CD14-positive monocyte (primary cell): ENCODE data around the gene FAM170B. TPM values are rescaled to one million over a fixed set of nuclear protein-coding genes. Genes with fewer than 3 reads are reported as not detected.

Source experiments
- DNase-seq, 3 donors: peaks; one replicate each; pipeline ENCODE4 v3.0.0-alpha.2; 2011 to 2022
- H2AFZ ChIP-seq: 2 replicates; pipeline ENCODE4 v1.6.0; 2012; ENCODE audit warnings: mild to moderate bottlenecking, low read depth, low read length, inconsistent platforms; ENCODE audit not compliant: insufficient read depth, poor library complexity, severe bottlenecking
- H3K27ac ChIP-seq, 2 donors: 1 replicate in 1 of 2; 2 replicates in 1 of 2; pipeline ENCODE4 v1.5.1; 2012 to 2013; ENCODE audit warnings: low read length in 2 of 2, control low read depth in 1 of 2, inconsistent platforms in 1 of 2, low read depth in 1 of 2, mild to moderate bottlenecking in 1 of 2
- H3K27me3 ChIP-seq, 2 donors: one replicate each; pipeline versions ENCODE4 v1.6.0 to v1.6.1; 2011 to 2013; ENCODE audit warnings: low read length in 2 of 2; ENCODE audit not compliant: control insufficient read depth in 2 of 2, insufficient read depth in 2 of 2
- H3K36me3 ChIP-seq, 2 donors: replicated peaks in 1 of 2; 1 replicate in 1 of 2; 2 replicates in 1 of 2; pipeline versions ENCODE4 v1.5.1 to v1.6.1; 2012 to 2013; ENCODE audit warnings: low read length in 2 of 2, control low read depth in 1 of 2, inconsistent platforms in 1 of 2, mild to moderate bottlenecking in 1 of 2; ENCODE audit not compliant: insufficient read depth in 2 of 2, control insufficient read depth in 1 of 2
- H3K4me1 ChIP-seq, 2 donors: 1 replicate in 1 of 2; 2 replicates in 1 of 2; pipeline versions ENCODE4 v1.5.1 to v1.6.1; 2012 to 2013; ENCODE audit warnings: low read length in 2 of 2, control low read depth in 1 of 2, inconsistent platforms in 1 of 2, mild to moderate bottlenecking in 1 of 2, moderate library complexity in 1 of 2; ENCODE audit not compliant: insufficient read depth in 2 of 2, control insufficient read depth in 1 of 2
- H3K4me2 ChIP-seq: replicated peaks from 2 replicates; pipeline ENCODE3; 2012; ENCODE audit warnings: low read length, moderate library complexity, mild to moderate bottlenecking; ENCODE audit not compliant: poor library complexity, severe bottlenecking; ENCODE audit errors: extremely low read depth
- H3K4me3 ChIP-seq, 3 experiments: fragments of 200-600 bp in 1 of 3; sonication (generic) in 1 of 3; replicated peaks in 1 of 3; 1 replicate in 2 of 3; 2 replicates in 1 of 3; pipeline ENCODE4 v1.5.1; 2011 to 2013; ENCODE audit warnings: low read length in 3 of 3, mild to moderate bottlenecking in 3 of 3, control low read depth in 2 of 3, low read depth in 2 of 3, inconsistent platforms in 1 of 3, moderate library complexity in 1 of 3
- H3K79me2 ChIP-seq: 2 replicates; pipeline ENCODE4 v1.6.0; 2012; ENCODE audit warnings: mild to moderate bottlenecking, control low read depth, inconsistent platforms, low read length, moderate library complexity; ENCODE audit not compliant: insufficient read depth
- H3K9ac ChIP-seq: 2 replicates; pipeline ENCODE4 v1.6.0; 2017; ENCODE audit warnings: low read length, mild to moderate bottlenecking; ENCODE audit not compliant: insufficient read depth, poor library complexity, severe bottlenecking
- H3K9me3 ChIP-seq, 2 donors: replicated peaks in 1 of 2; 1 replicate in 1 of 2; 2 replicates in 1 of 2; pipeline versions ENCODE4 v1.5.1 to v1.6.1; 2012 to 2013; ENCODE audit warnings: low read length in 2 of 2, control low read depth in 1 of 2; ENCODE audit not compliant: control insufficient read depth in 1 of 2, insufficient read depth in 1 of 2
- H4K20me1 ChIP-seq: 2 replicates; pipeline ENCODE4 v1.6.0; 2012; ENCODE audit warnings: mild to moderate bottlenecking, low read length, control low read depth, moderate library complexity; ENCODE audit not compliant: insufficient read depth
- H3K27ac Mint-ChIP-seq, 7 donors: one replicate each; pipeline ENCODE4 v1.8.0; 2020; ENCODE audit warnings: mild to moderate bottlenecking in 7 of 7, mixed read lengths in 7 of 7, moderate library complexity in 6 of 7, inconsistent platforms in 2 of 7
- H3K27me3 Mint-ChIP-seq, 3 donors: one replicate each; pipeline ENCODE4 v1.8.0; 2021 to 2022; ENCODE audit warnings: low read depth in 3 of 3, mild to moderate bottlenecking in 3 of 3, mixed read lengths in 3 of 3, moderate library complexity in 3 of 3, inconsistent platforms in 1 of 3
- H3K36me3 Mint-ChIP-seq, 2 donors: one replicate each; pipeline ENCODE4 v1.8.0; 2020; ENCODE audit warnings: mixed read lengths in 2 of 2, inconsistent platforms in 1 of 2, mild to moderate bottlenecking in 1 of 2
- H3K4me1 Mint-ChIP-seq: one replicate; pipeline ENCODE4 v1.8.0; 2020; ENCODE audit warnings: mild to moderate bottlenecking, mixed read lengths
- H3K4me3 Mint-ChIP-seq, 2 donors: one replicate each; pipeline ENCODE4 v1.8.0; 2020; ENCODE audit warnings: mild to moderate bottlenecking in 2 of 2, mixed read lengths in 2 of 2, moderate library complexity in 1 of 2
- H3K9me3 Mint-ChIP-seq, 7 donors: one replicate each; pipeline ENCODE4 v1.8.0; 2020 to 2022; ENCODE audit warnings: mixed read lengths in 7 of 7, mild to moderate bottlenecking in 6 of 7, moderate library complexity in 6 of 7, inconsistent platforms in 2 of 7
- WGBS: methylation state at CpG from one replicate; pipeline ENCODE4 v1.1.5; 2013; ENCODE audit warnings: missing lambda C conversion rate; ENCODE audit not compliant: insufficient coverage; 5-methylcytosine and 5-hydroxymethylcytosine counted together
- intact Hi-C, 2 donors: fragments of 100-400 bp; cut with micrococcal nuclease; formaldehyde crosslinking; loops; one replicate each; pipeline versions ENCODE4 v1.15.0 to v1.15.1; 2023
- polyA plus RNA-seq, 3 donors: library from polyadenylated mRNA; depleted of rRNA in 1 of 3; unstranded in 2 of 3; stranded (reverse) in 1 of 3; fragments of 300-500 nt in 2 of 3; fragments of >200 nt in 1 of 3; fragmentation: Illumina TruSeq in 2 of 3; gene quantifications; 1 replicate in 2 of 3; 2 replicates in 1 of 3; pipeline ENCODE4 v1.2.3, GENCODE V29; 2012 to 2021
- TF ChIP-seq, protein P1 (sequence below): fragments of 200-600 bp; IDR thresholded peaks from one replicate; pipeline ENCODE4 v1.8.0; 2022; ENCODE audit warnings: antibody characterized with exemption, mild to moderate bottlenecking

The FAM170B gene
- polyA plus RNA-seq, 3 donors, result not detected

DNA sequence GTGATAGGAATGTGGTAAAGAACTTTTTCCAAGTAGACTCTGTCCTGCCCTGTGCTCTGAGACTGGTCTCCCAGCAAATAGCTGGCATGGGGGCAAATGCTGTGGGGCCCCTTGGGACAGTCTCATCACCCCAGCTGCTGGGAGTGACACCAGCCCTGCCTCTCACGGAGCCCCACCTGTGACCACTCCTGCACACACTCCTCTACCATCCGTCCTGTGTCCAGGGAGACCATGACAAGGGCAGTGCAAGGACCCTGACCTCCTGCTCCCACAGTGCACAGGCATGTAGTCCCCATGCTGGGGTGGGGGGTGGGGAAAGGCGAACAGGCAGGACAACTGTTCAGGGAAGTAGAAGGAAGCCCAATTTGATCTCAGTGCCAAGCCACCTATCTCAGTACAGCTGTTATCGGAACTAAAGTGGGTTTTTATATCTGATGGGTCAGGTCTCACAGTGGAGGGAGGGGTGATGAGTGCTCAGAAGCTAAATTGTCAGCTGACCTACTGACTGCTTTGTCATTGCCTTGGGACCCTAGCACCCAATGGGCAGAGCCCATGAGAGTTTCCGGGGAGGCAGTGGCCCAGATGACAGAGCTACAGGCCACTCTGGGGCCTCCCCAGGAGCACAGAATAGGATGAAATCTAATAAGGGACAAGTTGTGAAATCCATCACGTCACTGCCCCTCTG is 43.0 kb downstream of the FAM170B start:
- H3K36me3 Mint-ChIP-seq, result no peaks in the 10 kb centered on the region
- Histone ChIP-seq H3K36me3 (no peaks in the 10 kb centered on the region), H3K4me2 (no peak overlapping the region), H3K4me1 (no peaks in the 10 kb centered on the region), H4K20me1 (no peaks in the 10 kb centered on the region), H3K27ac (no peak overlapping the region), H3K9ac (no peak overlapping the region), H3K79me2 (no peaks in the 10 kb centered on the region), H3K4me3 (no peak overlapping the region), H3K27me3 (no peaks in the 10 kb centered on the region), H3K9me3 (peaks cover 0 to 5% of the 10 kb centered on the region in 2 donors), H2AFZ (no peak overlapping the region)
- H3K4me3 Mint-ChIP-seq, result peak overlapping the region in 1 of 2 donors; percentile 13
- peaks cover 1 to 13% (median 7%) of the 10 kb centered on the region in 7 donors for H3K9me3 Mint-ChIP-seq
- peaks cover 0 to 3% (median 0%) of the 10 kb centered on the region in 3 donors for H3K27me3 Mint-ChIP-seq
- WGBS, result 82% methylated on average over 4 of the region's 6 CpGs
- intact Hi-C loops, result no loop called here
- no peak for DNase-seq
- no peak overlapping the region for H3K27ac Mint-ChIP-seq
- TF ChIP-seq, protein P1, sequence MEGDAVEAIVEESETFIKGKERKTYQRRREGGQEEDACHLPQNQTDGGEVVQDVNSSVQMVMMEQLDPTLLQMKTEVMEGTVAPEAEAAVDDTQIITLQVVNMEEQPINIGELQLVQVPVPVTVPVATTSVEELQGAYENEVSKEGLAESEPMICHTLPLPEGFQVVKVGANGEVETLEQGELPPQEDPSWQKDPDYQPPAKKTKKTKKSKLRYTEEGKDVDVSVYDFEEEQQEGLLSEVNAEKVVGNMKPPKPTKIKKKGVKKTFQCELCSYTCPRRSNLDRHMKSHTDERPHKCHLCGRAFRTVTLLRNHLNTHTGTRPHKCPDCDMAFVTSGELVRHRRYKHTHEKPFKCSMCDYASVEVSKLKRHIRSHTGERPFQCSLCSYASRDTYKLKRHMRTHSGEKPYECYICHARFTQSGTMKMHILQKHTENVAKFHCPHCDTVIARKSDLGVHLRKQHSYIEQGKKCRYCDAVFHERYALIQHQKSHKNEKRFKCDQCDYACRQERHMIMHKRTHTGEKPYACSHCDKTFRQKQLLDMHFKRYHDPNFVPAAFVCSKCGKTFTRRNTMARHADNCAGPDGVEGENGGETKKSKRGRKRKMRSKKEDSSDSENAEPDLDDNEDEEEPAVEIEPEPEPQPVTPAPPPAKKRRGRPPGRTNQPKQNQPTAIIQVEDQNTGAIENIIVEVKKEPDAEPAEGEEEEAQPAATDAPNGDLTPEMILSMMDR, result no peak
- no peaks in the 10 kb centered on the region for H3K4me1 Mint-ChIP-seq

DNA sequence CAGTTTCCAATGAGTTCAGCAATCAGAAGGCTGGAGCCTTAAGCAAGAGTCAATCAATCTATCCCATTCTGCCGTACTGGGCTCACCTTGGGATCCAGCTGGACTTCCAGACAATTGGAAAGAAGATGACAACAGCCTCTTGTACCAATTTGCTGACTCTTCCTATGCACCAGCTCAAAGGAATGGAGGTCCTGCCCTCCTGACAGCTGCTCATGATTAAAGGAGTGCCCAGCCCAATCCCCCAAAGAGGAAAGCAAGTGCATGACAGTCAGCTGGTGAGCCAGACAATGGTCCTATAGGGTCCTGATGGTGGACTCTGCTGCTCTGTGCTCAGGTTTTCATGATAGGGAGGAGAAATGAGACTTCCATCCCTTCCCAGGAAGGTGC is 43.6 kb downstream of the FAM170B start:
- no peaks in the 10 kb centered on the region for H3K36me3 Mint-ChIP-seq
- H3K9ac ChIP-seq, result no peak overlapping the region
- TF ChIP-seq, protein P1, result no peak
- intact Hi-C loops, result no loop called here
- peaks cover 0 to 5% of the 10 kb centered on the region in 2 donors for H3K9me3 ChIP-seq
- H3K36me3 ChIP-seq, result no peaks in the 10 kb centered on the region
- H4K20me1 ChIP-seq, result no peaks in the 10 kb centered on the region
- no peak overlapping the region for H3K4me3 ChIP-seq
- no peak overlapping the region for H3K4me2 ChIP-seq
- H2AFZ ChIP-seq, result no peak overlapping the region
- H3K4me3 Mint-ChIP-seq, result no peak overlapping the region
- H3K79me2 ChIP-seq, result no peaks in the 10 kb centered on the region
- no peaks in the 10 kb centered on the region for H3K4me1 ChIP-seq
- no peak for DNase-seq
- WGBS, result 100% methylated on average over 1 of the region's 1 CpG
- no peaks in the 10 kb centered on the region for H3K4me1 Mint-ChIP-seq
- peaks cover 0 to 3% (median 0%) of the 10 kb centered on the region in 3 donors for H3K27me3 Mint-ChIP-seq
- H3K27me3 ChIP-seq, result no peaks in the 10 kb centered on the region
- H3K27ac Mint-ChIP-seq, result no peak overlapping the region
- peaks cover 1 to 13% (median 7%) of the 10 kb centered on the region in 7 donors for H3K9me3 Mint-ChIP-seq
- H3K27ac ChIP-seq, result no peak overlapping the region
